Fibroblast of lung (primary cell): Measurements from ENCODE around the gene RLBP1.

Source experiments
- EZH2 ChIP-seq: IDR thresholded peaks from 2 replicates; pipeline ENCODE4 v1.5.1; 2012; ENCODE audit warnings: low read length, control low read depth, mild to moderate bottlenecking; ENCODE audit errors: missing control alignments
- TF ChIP-seq, protein P1 (sequence below), 2 donors: IDR thresholded peaks in 1 of 2; conservative IDR thresholded peaks in 1 of 2; 1 replicate in 1 of 2; 2 replicates in 1 of 2; pipeline ENCODE4 v1.5.1; 2011 to 2012; ENCODE audit warnings: low read length in 2 of 2, control low read depth in 1 of 2, inconsistent platforms in 1 of 2, low read depth in 1 of 2, mild to moderate bottlenecking in 1 of 2

DNA sequence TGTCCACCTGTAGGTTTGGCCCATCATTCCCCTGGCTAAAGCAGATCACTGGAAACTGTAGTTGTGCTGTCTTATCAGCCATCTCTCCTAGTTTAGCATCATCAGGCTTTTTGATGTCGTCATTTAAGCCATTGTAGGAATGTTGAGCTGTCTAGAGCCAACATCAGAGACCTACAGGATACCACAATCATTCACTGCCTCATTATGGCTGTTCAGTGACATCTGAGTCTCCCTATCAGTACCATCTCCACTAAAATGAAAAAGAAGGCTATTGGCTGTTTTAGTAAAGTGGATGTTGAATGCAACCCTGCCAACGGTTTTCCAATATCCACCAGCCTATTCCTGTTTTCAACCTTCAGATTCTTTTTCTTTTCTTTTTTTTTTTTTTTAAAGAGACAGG, 29.2 kb downstream of the RLBP1 start:
- TF ChIP-seq, protein P1, sequence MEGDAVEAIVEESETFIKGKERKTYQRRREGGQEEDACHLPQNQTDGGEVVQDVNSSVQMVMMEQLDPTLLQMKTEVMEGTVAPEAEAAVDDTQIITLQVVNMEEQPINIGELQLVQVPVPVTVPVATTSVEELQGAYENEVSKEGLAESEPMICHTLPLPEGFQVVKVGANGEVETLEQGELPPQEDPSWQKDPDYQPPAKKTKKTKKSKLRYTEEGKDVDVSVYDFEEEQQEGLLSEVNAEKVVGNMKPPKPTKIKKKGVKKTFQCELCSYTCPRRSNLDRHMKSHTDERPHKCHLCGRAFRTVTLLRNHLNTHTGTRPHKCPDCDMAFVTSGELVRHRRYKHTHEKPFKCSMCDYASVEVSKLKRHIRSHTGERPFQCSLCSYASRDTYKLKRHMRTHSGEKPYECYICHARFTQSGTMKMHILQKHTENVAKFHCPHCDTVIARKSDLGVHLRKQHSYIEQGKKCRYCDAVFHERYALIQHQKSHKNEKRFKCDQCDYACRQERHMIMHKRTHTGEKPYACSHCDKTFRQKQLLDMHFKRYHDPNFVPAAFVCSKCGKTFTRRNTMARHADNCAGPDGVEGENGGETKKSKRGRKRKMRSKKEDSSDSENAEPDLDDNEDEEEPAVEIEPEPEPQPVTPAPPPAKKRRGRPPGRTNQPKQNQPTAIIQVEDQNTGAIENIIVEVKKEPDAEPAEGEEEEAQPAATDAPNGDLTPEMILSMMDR (conservative IDR thresholded peaks at IDR 0.05 in 1 of 2, IDR thresholded peaks at IDR 0.05 in 1 of 2; ENCODE audit: low read depth in 1 of 2, low read length in 2 of 2), result no peak
- no peak for TF ChIP-seq EZH2
